HG03442 (cell line): Measurements from ENCODE around the gene PRSS27.
"Not testable (repeated sequence)": the region's sequence is repeated elsewhere in the genome, so short reads cannot be mapped to it uniquely, and the experiment has no call there.

Source experiments
- ATAC-seq: cut with Tn5 transposase; IDR thresholded peaks from one replicate; pipeline ENCODE4 v1.9.1; 2021; ENCODE audit warnings: mild to moderate bottlenecking, moderate library complexity; ENCODE audit not compliant: unreplicated experiment

The PRSS27 gene

DNA sequence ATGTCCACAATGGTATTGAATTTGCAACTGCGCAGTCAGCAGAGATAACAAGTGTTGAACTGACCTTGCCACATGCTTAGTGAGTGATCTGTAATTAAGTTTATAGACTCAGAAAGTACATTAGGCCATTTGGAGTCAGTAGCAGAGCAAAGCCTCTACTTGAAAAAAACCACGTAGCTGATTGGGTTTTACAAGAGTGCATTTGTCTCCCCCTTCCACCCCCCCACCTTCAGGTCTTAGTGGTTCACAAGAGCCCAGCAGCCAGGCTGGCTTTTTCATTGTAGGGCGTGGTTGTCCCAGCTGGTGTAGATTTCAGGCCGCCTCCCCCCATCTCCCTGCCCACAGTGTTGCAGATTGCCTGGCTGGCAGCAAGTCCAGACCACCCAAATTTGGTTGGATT, 40.1 kb downstream of the PRSS27 start:
- ATAC-seq, result not testable (repeated sequence)

DNA sequence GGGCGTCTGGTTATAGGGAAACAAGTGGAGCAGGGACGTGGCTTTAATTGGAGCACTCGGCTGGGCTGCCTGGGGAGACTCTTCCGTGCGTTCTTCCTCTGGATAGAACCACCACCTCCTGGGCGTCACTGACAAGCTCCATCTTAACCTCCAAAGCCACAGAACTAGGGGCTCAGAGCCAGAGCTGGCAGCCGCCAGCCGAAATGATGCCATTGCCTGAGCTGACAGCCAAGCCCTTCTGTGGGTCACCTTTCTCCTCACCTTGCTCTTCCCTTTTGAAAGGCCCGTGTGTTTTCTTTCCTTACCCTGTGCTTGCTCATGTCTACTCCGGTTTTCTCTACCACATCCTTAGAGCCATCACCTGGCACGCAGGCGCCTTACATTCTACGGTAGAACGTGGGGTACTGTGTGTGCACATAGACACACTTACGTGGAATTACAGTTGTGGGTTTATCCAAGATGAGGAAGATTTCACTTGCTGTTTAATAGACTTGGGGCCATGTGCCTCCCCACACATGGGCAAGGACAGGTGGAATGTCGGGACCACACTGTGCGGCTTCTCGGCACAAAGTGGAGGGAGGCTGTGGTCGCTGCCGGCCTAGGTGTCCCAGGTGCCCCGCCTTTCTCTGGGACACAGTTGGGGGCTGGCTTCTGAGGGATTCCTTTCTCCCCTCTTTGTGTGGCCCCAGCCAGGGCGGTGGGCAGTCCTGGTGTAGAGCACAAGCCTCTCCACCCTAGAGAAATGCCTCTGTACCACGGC, 41.6 kb downstream of the PRSS27 start:
- not testable (repeated sequence) for ATAC-seq

DNA sequence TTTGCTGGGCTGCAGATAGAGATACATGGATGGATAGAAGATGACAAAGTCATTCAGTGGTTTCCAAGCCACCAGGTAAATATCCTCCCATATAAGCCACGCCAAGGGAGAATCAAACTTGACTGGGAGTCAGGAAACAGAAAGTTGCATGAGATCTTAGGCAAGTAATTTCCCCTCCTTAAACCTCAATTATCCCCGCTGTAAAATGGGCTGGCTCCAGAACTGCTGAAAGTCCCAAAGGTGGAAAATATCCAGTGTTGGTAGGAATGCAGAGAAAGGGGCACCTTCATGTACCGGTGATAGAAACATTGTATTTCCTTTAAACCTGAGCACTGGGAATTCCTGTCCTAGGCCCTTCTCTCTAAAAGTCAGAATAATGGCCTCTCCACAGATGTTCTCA, 43.1 kb downstream of the PRSS27 start:
- ATAC-seq, result not testable (repeated sequence)

DNA sequence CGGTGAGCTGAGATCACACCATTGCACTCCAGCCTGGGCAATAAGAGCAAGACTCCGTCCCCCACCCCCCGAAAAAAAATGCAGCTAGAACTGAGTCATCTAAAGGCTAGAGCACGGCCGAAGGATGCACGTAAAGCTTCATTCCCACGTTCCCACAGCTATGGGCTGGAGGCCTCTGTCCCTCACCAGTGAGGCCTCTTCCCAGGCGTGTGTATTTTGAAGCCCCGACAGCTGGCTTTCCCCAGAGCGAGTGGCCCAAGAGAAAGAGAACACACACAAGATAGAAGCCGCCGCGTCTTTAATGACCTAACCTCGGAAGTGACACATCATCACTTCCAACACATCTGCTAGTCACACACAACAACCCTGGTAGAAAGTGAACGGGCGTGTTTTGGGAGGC, 44.3 kb downstream of the PRSS27 start:
- ATAC-seq, result no peak

DNA sequence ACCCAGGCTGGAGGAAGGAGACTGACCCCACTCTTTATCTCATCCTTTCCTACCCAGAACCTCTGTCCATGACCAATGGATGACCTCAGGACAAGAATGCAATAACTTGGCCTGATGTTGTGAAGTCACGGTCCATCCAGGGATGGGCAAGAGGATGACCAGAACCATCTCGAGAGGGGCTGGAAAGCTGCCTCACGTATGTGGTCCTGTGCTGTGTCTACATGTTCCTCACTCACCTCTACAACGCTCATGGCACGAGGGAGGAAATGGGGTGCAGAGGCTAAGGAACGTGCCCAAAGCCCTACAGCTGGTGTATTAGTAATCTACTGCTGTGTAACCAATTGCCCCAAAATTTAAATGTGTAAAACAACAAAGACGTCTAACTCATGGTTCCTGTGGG, 45.0 kb downstream of the PRSS27 start:
- ATAC-seq, result no peak

DNA sequence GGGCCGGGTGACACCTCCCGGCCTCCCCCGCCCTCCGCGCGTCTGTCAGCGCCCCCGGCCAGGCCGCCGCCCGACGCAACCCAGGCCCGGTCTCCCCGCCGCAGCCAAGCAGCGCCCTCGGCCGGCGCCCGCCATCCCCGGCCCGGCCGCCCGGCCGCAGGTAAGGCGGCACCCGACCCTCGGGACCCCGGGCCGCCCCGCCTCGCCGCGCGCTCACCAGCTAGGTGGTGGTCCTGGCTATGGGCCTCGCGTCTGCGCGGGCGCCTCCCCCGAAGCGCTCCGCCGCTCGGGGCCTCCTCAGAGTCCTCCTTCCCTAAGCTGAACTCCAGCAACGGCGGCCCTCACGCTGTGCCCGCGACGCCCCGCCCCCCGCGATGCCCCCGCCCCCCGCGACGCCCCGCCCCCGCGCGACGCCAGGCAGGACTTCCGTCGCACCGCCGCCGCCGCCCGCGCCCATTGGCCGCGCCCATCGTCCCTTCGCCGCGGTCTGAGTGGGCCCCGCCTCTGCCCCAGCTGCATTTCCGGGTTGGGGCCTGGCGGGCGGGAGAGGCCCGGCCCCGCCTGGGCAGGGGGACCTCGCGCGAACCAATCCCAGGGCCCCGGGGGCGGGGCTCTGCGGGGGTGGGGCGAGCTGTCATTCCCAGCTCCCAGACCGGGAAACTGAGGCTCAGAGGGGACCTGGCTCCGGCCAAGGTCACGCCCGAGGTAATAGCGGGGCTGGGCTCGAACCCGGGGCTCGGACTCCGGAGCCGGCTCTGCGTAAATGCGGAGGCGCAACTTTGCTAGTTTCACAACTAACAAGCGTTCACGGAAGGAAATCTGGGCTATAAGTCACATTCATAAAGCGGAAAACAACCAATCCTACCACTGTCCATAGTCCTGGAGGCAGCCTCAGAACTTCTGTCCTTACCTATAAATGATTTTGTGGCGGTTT, 46.7 kb downstream of the PRSS27 start:
- ATAC-seq, result peak; percentile 86

DNA sequence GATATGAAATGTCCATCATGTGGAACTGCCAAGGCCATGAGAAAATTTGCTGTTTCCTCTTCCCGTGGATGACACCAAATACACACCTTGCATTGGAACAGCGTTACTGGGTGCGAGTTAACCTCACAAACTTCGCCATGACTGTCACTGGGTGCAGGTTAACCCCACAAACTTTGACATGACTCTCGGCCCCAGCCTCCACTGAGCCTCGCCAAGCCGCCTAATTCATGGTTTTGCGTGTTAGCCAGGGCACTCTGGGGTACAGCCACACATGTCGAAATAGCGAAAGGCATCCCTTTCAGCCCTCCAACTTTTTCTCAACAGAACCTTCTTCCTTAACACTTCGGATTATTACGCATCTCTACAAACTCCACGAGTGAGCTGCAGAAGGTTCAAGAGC, 48.3 kb downstream of the PRSS27 start:
- no peak for ATAC-seq

DNA sequence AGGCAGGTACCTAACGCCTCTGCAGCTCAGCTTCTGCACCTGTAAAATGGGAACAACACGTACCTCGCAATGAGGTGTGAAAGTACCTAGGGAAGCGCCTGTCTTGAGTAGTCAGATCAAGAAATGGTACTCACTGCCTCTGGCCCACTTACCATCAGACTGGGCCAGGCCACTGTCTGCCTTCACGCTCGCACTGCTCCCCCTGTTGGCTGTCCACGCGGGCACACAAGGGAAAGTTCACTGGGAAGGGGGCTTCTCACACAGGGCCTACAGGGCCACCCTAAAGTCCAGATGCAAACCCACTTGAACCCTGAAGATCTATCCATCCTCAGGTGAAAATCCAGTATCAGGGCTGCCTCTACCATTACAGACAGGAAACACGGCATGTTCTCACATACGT, 48.8 kb downstream of the PRSS27 start:
- ATAC-seq, result not testable (repeated sequence)

DNA sequence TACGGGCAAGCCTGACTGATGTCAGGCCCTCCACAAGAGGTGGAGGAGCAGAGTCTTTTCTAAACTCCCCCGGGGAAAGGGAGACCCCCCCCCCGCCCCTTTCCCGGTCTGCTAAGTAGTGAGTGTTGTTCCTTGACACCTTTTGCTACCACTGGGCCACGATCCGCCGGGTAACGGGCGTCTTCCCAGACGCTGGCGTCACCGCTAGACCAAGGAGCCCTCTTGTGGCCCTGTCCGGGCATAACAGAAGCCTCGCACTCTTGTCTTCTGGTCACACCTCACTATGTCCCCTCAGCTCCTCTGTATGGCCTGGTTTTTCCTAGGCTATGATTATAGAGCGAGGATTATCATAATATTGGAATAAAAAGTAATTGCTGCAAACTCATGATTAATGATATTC, 50.0 kb downstream of the PRSS27 start:
- not testable (repeated sequence) for ATAC-seq

DNA sequence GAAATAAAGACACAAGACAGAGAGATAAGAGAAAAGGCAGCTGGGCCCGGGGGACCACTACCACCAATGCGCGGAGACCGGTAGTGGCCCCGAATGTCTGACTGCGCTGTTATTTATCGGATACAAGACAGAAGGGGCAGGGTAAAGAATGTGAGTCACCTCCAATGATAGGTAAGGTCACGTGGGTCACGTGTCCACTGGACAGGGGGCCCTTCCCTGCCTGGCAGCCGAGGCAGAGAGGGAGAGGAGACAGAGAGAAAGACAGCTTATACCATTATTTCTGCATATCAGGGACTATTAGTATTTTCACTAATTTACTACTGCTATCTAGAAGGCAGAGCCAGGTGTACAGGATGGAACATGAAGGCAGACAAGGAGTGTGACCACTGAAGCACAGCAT, 50.4 kb downstream of the PRSS27 start:
- not testable (repeated sequence) for ATAC-seq

DNA sequence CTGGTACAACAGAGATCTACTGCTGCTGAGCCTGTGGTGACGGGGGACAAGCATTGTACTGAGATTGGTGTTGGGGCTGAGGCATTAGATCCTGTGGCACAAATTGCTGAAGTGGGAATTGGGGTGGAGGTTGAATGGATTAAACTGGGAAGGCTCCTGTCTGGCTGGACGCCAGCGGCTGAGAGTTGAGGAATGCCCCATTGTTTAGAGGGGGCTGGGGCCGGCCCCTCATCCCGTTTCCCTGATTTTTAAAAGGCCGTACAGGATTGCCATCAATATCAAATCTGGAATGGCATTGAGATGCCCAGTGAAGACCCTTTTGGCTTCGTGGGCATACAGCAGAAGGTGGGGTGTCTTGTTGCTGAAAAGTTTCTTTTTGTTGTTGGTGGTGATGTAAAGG, 53.4 kb downstream of the PRSS27 start:
- ATAC-seq, result not testable (repeated sequence)

DNA sequence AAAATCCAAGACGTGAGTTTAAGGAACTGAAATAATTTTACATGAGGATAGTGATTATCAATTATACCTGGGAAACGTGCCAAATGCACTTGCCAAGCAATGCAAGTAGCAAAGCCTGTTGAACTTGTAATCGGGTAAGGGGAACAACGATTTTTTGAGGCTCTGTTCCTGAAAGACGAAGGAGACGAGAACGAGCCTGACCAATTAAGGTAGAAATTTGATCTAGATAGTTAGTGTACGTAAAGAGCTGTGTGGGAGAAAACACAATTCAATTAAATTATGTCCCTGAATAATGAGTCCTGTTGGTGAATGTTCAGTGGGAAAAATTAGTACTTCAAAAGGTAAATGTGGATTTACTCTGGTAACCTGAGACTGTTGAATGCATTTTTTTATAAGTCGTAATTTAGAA, 55.4 kb downstream of the PRSS27 start:
- no peak for ATAC-seq

DNA sequence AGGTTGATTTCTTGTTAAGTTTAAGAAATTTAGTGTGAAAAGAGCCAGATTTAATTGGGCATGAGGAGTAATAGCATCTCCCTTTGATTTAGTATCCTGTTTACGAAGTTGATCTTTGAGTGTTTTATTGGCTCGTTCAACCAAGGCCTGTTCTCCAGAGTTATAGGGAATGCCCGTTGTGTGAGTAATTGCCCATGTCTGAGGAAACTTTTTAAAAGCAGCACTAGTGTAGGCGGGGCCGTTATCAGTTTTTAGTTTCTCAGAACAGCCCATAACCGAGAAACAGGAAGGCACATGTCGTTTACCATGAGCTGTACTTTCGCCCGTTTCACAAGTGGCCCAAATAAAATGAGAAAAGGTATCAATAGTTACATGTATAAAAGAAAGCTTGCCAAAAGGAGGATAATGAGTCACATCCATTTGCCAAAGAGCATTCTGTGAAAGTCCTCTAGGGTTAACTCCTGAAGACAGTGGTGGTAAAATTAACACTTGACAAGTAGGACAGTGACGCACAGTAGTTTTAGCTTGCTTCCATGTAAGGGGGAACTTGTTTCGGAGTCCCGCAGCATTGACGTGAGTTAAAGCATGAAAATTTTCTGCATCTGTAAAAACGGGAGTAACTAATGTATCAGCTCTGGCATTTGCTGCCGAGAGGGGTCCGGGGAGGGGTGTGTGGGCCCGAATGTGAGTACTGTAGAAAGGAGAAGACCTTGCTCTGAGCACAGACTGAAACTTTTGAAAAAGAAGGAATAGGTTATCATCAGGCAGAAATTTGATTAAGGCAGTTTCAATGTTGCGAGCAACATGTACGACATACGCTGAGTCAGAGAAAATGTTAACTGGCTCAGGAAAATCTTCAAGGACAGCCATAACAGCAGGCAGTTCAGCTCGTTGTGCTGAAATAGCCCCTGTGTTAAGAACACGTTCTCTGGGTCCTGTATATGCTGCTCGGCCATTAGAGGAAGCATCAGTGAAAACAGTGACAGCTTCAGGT, 56.2 kb downstream of the PRSS27 start:
- no peak for ATAC-seq
